HG02798 (cell line): ENCODE measurements around the gene SHLD2.
A peak's percentile ranks its signal among the peaks of the same experiment; 100 is the strongest.
"Not testable (repeated sequence)": the region's sequence is repeated elsewhere in the genome, so short reads cannot be mapped to it uniquely, and the experiment has no call there.

Experiments
- ATAC-seq: cut with Tn5 transposase; IDR thresholded peaks from one replicate; pipeline ENCODE4 v1.9.1; 2021; ENCODE audit warnings: mild to moderate bottlenecking; ENCODE audit not compliant: unreplicated experiment, poor library complexity

The SHLD2 gene

GRCh38 chr10:87134440-87134839 is 39.4 kb downstream of the SHLD2 start:
- not testable (repeated sequence) for ATAC-seq

- not testable (repeated sequence) for ATAC-seq
Observed at GRCh38 chr10:87137478-87137877, 42.5 kb downstream of the SHLD2 start.

- ATAC-seq: not testable (repeated sequence)
Observed at GRCh38 chr10:87142230-87143108, 47.5 kb downstream of the SHLD2 start.

GRCh38 chr10:87143109-87143418 is 48.1 kb downstream of the SHLD2 start:
- ATAC-seq: not testable (repeated sequence)

- ATAC-seq: not testable (repeated sequence)
Observed at GRCh38 chr10:87145598-87145997, 50.6 kb downstream of the SHLD2 start.

GRCh38 chr10:87149020-87149609 is 54.1 kb downstream of the SHLD2 start:
- not testable (repeated sequence) for ATAC-seq

- not testable (repeated sequence) for ATAC-seq
Observed at GRCh38 chr10:87151516-87151915, 56.5 kb downstream of the SHLD2 start.

- ATAC-seq: not testable (repeated sequence)
Observed at GRCh38 chr10:87156841-87157240, 61.8 kb downstream of the SHLD2 start.

GRCh38 chr10:87157821-87158220 is 62.8 kb downstream of the SHLD2 start:
- ATAC-seq: not testable (repeated sequence)

- not testable (repeated sequence) for ATAC-seq
Observed at GRCh38 chr10:87162703-87163293, 67.8 kb downstream of the SHLD2 start.

- not testable (repeated sequence) for ATAC-seq
Observed at GRCh38 chr10:87163414-87163813, 68.4 kb downstream of the SHLD2 start.

GRCh38 chr10:87169857-87170256 is 74.9 kb downstream of the SHLD2 start:
- not testable (repeated sequence) for ATAC-seq

GRCh38 chr10:87170705-87171104 is 75.7 kb downstream of the SHLD2 start:
- ATAC-seq: not testable (repeated sequence)

- not testable (repeated sequence) for ATAC-seq
Observed at GRCh38 chr10:87171670-87172069, 76.7 kb downstream of the SHLD2 start.

GRCh38 chr10:87172178-87172577 is 77.2 kb downstream of the SHLD2 start:
- ATAC-seq: not testable (repeated sequence)

- not testable (repeated sequence) for ATAC-seq
Observed at GRCh38 chr10:87177587-87177986, 82.6 kb downstream of the SHLD2 start.

GRCh38 chr10:87184421-87184820 is 89.4 kb downstream of the SHLD2 start:
- not testable (repeated sequence) for ATAC-seq

- not testable (repeated sequence) for ATAC-seq
Observed at GRCh38 chr10:87186016-87186415, 91.0 kb downstream of the SHLD2 start.

- ATAC-seq: not testable (repeated sequence)
Observed at GRCh38 chr10:87187573-87187972, 92.6 kb downstream of the SHLD2 start.

GRCh38 chr10:87191841-87192240 is 96.8 kb downstream of the SHLD2 start:
- not testable (repeated sequence) for ATAC-seq

GRCh38 chr10:87200924-87201323 is 105.9 kb downstream of the SHLD2 start:
- ATAC-seq: peak; percentile 74
